HepG2 (cell line): ENCODE results near the gene ARHGAP31. TPM values are rescaled to one million over a fixed set of nuclear protein-coding genes. Genes with fewer than 3 reads are reported as not detected.

ENCODE experiments used
- AKAP8 ChIP-seq: sonication (generic); formaldehyde crosslinking; IDR thresholded peaks from 2 replicates; pipeline ENCODE4 v1.5.1; 2020; ENCODE audit warnings: mild to moderate bottlenecking, missing genetic modification reagents
- E2F1 ChIP-seq: sonication (generic); formaldehyde crosslinking; IDR thresholded peaks from 2 replicates; pipeline ENCODE4 v1.5.0; 2020; ENCODE audit warnings: missing genetic modification reagents
- GFI1 ChIP-seq: sonication (generic); formaldehyde crosslinking; IDR thresholded peaks from 2 replicates; pipeline ENCODE4 v1.5.0; 2020; ENCODE audit warnings: missing genetic modification reagents, mild to moderate bottlenecking, borderline replicate concordance
- HIC2 ChIP-seq: sonication (generic); formaldehyde crosslinking; IDR thresholded peaks from 2 replicates; pipeline ENCODE4 v1.9.0; 2022; ENCODE audit warnings: low read depth, missing genetic modification reagents
- ISL2 ChIP-seq: sonication (generic); formaldehyde crosslinking; IDR thresholded peaks from 2 replicates; pipeline ENCODE4 v1.5.0; 2020; ENCODE audit warnings: missing genetic modification reagents
- KLF12 ChIP-seq: sonication (generic); formaldehyde crosslinking; IDR thresholded peaks from 2 replicates; pipeline ENCODE4 v1.4.0; 2020; ENCODE audit warnings: missing genetic modification reagents, borderline replicate concordance
- KMT2A ChIP-seq: sonication (generic); formaldehyde crosslinking; IDR thresholded peaks from 2 replicates; pipeline ENCODE4 v1.4.0; 2020; ENCODE audit warnings: missing genetic modification reagents
- MBD4 ChIP-seq: IDR thresholded peaks from 2 replicates; pipeline ENCODE4 v1.6.1; 2012; ENCODE audit warnings: low read length, inconsistent platforms, borderline replicate concordance
- MEF2D ChIP-seq: sonication (generic); formaldehyde crosslinking; IDR thresholded peaks from 2 replicates; pipeline ENCODE4 v1.5.1; 2020; ENCODE audit warnings: mild to moderate bottlenecking, missing genetic modification reagents
- ONECUT2 ChIP-seq: sonication (generic); formaldehyde crosslinking; IDR thresholded peaks from 2 replicates; pipeline ENCODE4 v1.4.0; 2020; ENCODE audit warnings: missing genetic modification reagents
- TGIF2 ChIP-seq: IDR thresholded peaks from 2 replicates; pipeline ENCODE4 v1.6.1; 2016; ENCODE audit warnings: control low read depth, missing compliant biosample characterization
- XRCC5 ChIP-seq: fragments of 200-400 bp; formaldehyde crosslinking; optimal IDR thresholded peaks from 2 replicates; pipeline ENCODE3; 2017; ENCODE audit warnings: mild to moderate bottlenecking, low read length
- ZBTB20 ChIP-seq: sonication (generic); formaldehyde crosslinking; IDR thresholded peaks from 2 replicates; pipeline ENCODE4 v1.8.1; 2023; ENCODE audit warnings: missing genetic modification reagents, low read depth, mild to moderate bottlenecking, borderline replicate concordance
- ZBTB46 ChIP-seq: sonication (generic); formaldehyde crosslinking; IDR thresholded peaks from 2 replicates; pipeline ENCODE4 v1.4.0; 2020; ENCODE audit warnings: mild to moderate bottlenecking, missing genetic modification reagents, borderline replicate concordance
- ZNF468 ChIP-seq: sonication (generic); formaldehyde crosslinking; IDR thresholded peaks from 2 replicates; pipeline ENCODE4 v1.8.0; 2022; ENCODE audit warnings: mild to moderate bottlenecking, moderate library complexity, missing genetic modification reagents
- ZNF646 ChIP-seq: sonication (generic); formaldehyde crosslinking; IDR thresholded peaks from 2 replicates; pipeline ENCODE4 v1.9.0; 2021; ENCODE audit warnings: mild to moderate bottlenecking, missing genetic modification reagents
- ZNF776 ChIP-seq: sonication (generic); formaldehyde crosslinking; IDR thresholded peaks from 2 replicates; pipeline ENCODE4 v1.4.0; 2020; ENCODE audit warnings: mild to moderate bottlenecking, missing genetic modification reagents
- polyA plus RNA-seq, 8 experiments: library from polyadenylated mRNA; depleted of rRNA in 3 of 8; stranded (reverse) in 7 of 8; unstranded in 1 of 8; fragments of >200 nt; fragmentation: Illumina TruSeq in 4 of 8; extraction: Trizol in 4 of 8; gene quantifications; 2 replicates each; pipeline versions ENCODE4 v1.2.1 to v1.2.3, GENCODE V29; 2011 to 2016; ENCODE audit warnings: low read depth in 4 of 8, missing spikeins in 1 of 8, mixed read lengths in 1 of 8; ENCODE audit not compliant: insufficient read depth in 1 of 8
- total RNA-seq, 5 experiments: library from RNA; depleted of rRNA; stranded (reverse); fragments of >200 nt; fragmentation: Illumina TruSeq; extraction: Trizol; gene quantifications; 2 replicates each; pipeline ENCODE4 v1.2.3, GENCODE V29; 2016; ENCODE audit warnings: low read depth in 1 of 5

The ARHGAP31 gene
- total and polyA plus RNA-seq, 2 of the 13 experiments (the other 11 are each of a cell fraction or from before 2014, with no cell fraction given), result not detected

GRCh38 chr3:119463171-119464169 lies 169.3 kb downstream of the ARHGAP31 start, which contains the start of gene TMEM39A (continued):
- TF ChIP-seq ZNF468 (CRISPR knock-in tag) (0 out of 2 replicates have a peak, but pooled peaks have one; percentile 44), ZBTB46 (CRISPR knock-in tag) (no peak), ZNF776 (peak; percentile 86; the same call in 1 of the 2 replicates), AKAP8 (CRISPR knock-in tag) (peak; percentile 88; the same call in 1 of the 2 replicates), MEF2D (CRISPR knock-in tag) (no peak), ZBTB20 (CRISPR knock-in tag) (no peak), KMT2A (CRISPR knock-in tag) (peak; percentile 95), ISL2 (CRISPR knock-in tag) (peak; percentile 60), ONECUT2 (0 out of 2 replicates have a peak, but pooled peaks have one; percentile 37), E2F1 (CRISPR knock-in tag) (peak; percentile 44; the same call in 1 of the 2 replicates), GFI1 (CRISPR knock-in tag) (0 out of 2 replicates have a peak, but pooled peaks have one; percentile 40), MBD4 (no peak), TGIF2 (CRISPR knock-in tag) (peak; percentile 69), HIC2 (no peak), ZNF646 (no peak), XRCC5 (peak; percentile 74), KLF12 (CRISPR knock-in tag) (peak; percentile 76; the same call in 1 of the 2 replicates)
